ENCODE results near the gene CXCL9.
"Not testable (repeated sequence)": the region's sequence is repeated elsewhere in the genome, so short reads cannot be mapped to it uniquely, and the experiment has no call there.

Gene CXCL9

DNA sequence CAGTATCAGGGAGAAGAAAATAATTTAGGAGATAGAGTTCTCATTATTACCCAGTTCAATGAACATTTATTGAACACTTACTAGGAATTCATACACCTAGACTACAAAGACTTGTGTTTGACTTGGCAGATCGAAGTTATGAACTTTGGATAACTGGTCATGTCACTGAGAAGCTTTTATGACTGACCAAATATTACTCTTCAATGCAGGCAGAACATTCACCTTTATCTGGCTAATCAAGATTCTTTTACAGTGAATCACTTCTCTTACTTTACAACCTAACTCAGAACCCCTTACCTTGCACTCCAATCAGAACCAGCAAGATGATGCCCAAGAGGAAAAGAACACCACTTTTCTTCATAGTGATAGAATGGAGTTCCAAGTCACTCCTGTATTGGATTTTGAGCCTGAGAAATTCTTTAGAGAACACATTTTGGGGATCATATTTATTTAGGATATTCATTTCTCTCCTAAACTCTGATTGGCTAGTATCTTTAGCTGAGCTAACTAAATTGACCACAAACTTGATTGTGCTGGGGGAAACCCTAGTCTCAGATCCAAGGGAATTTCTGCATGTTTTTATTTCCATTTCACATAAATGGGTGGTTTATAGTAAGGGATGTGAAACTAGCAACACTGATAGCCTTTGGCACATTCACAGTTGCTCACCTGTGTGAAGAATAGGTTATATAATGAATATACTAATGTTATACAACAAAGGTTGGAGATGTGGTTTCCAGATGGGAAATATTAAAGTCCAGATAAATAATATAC, at the start of gene CXCL9:
Gene CXCL9 (minus strand): TSS at position 421 of the 774 bp plus-strand sequence. CDS start 60 bp downstream, at position 361.
- no peak for DNase-seq

- no peak for DNase-seq
Measured at GRCh38 chr4:76055421-76055820, 48.1 kb upstream of the CXCL9 start.

DNA sequence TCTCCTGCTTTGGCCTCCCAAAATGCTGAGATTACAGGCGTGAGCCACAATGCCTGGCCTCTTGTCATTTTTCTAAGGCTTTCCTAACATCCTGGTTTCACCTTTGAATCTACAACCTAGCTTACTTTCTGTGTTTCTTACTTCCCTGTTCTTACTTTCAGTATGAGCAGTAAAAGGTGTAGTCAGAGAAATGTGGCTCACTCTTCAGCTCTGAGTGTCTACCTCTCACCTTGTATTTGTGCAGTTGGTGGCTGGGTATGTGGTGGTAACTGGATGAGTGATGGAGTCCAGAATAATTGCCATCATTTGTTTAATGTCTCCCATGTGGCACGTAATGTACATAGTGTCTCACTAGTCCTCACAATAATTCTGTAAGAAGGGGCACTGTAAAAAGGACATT, 47.7 kb upstream of the CXCL9 start:
- DNase-seq: no peak

DNA sequence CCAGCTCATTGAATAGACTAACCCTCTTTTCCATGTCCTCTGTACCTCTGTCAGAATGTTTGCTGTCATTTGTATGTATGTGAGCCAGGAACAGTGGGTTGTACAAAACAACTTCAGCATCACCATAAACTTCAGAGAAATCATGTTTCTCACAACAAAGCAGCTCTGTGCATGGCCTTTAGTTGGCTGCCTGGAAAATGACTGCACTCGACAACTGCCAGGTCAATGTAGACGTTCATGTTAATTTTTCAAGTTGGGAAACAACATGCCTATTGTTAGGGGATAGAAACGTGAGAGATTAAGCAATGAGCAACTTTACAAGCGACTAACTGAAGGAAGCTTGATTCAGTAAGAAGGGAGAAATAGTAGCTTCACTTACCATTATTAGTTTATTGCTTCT, 46.4 kb upstream of the CXCL9 start:
- no peak for DNase-seq

DNA sequence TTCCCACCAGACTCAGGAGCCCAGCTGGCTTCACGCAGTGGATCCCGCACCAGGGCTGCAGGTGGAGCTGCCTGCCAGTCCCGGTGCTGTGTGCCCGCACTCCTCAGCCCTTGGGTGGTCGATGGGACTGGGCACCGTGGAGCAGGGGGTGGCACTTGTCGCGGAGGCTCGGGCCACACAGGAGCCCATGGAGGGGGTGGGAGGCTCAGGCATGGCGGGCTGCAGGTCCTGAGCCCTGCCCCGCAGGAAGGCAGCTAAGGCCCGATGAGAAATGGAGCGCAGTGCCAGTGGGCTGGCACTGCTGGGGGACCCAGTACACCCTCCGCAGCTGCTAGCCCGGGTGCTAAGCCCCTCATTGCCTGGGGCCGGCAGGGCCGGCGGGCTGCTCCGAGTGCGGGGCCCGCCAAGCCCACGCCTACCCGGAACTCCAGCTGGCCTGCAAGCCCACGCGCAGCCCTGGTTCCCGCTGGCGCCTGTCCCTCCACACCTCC, 43.3 kb upstream of the CXCL9 start:
- not testable (repeated sequence) for DNase-seq

GRCh38 chr4:76049860-76050416, 42.6 kb upstream of the CXCL9 start:
- not testable (repeated sequence) for DNase-seq

GRCh38 chr4:76044686-76045085, 37.4 kb upstream of the CXCL9 start:
- DNase-seq: not testable (repeated sequence)

- not testable (repeated sequence) for DNase-seq
Measured at GRCh38 chr4:76043306-76043705, 36.0 kb upstream of the CXCL9 start.

DNA sequence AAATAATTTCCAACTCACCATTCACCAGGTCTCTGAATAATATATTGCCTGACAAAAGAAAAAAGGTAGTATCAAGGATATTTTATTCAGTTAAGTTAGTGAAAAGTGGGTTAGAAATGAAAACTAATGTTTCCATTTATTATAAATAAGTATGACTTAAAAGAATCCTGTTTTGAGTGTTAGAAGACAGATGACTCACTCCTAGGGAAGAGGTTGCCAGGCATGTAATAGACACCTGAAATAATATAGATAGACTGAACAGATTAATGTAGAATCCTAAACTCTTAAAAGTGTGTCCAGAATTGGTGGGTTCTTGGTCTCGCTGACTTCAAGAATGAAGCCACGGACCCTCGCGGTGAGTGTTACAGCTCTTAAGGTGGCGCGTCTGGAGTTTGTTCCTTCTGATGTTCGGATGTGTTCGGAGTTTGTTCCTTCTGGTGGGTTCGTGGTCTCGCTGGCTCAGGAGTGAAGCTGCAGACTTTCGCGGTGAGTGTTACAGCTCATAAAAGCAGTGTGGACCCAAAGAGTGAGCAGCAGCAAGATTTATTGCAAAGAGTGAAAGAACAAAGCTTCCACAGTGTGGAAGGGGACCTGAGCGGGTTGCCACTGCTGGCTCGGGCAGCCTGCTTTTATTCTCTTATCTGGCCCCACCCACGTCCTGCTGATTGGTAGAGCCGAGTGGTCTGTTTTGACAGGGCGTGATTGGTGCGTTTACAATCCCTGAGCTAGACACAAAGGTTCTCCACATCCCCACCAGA, 35.1 kb upstream of the CXCL9 start:
- DNase-seq: not testable (repeated sequence)

DNA sequence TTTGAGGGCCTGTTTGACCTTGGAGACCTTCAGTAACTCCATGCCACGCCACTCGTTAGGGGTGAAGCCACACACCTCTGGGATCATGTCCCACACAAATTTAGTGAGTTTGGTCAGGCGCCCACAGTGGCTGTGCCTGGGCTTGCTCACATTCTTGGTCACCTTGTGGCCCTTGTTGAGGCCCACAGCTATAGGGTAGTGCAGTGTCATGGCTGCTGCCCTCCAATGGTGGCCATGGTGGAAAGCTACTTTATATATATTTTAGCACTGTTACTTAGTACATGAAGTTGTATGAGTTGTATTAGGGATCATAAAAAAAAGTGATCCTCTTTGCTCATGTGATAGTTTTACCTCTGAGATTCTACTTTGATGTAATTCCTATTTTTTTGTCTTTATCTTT, 29.5 kb upstream of the CXCL9 start:
- no peak for DNase-seq

DNA sequence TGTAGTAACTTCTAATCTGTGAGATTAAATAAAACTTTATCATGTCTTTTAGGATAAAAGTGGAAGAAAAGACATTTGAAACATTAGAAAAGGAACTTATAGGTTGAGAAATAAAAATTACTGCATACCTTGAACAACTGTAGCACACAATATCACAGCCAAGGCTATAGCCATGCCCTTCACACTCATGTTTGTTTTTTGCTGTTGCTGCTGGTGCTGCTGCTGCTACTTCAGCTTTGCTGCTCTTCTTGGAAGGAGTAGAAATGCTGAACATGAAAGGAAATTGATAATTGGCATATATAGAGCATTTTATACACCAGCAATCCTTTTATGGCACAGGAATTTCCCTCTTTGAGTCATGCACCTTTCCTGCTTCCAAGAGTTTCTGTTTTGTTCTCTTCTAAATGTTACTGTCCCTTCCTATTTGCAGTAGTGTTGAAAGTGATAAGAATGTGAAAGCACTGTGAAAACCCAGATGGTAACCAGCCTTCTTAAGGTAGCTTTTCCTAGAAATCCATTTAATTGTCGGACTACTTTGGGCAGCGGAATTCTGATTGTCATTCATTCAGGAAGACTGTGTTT, 28.6 kb upstream of the CXCL9 start, which contains the start of gene CXCL11:
Gene CXCL11 (minus strand): TSS at position 272 of the 582 bp plus-strand sequence. CDS start 83 bp downstream, at position 189.
- DNase-seq: no peak

DNA sequence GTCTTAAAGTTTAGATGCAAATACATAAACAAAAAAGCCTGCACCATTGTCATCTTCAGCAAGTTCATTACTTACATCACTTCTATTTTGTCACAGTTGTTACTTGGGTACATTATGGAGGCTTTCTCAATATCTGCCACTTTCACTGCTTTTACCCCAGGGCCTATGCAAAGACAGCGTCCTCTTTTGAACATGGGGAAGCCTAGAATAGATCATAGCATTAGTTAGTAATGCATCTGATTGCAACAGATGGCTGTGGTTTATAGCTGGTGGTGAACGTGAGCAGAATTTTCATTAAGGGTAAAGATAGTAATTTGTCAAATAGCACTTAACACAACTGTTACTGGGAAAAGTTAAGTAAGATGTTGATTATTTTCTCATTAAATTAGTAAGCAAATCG, 27.8 kb upstream of the CXCL9 start:
- no peak for DNase-seq

GRCh38 chr4:76029300-76029699, 22.0 kb upstream of the CXCL9 start:
- DNase-seq: no peak

DNA sequence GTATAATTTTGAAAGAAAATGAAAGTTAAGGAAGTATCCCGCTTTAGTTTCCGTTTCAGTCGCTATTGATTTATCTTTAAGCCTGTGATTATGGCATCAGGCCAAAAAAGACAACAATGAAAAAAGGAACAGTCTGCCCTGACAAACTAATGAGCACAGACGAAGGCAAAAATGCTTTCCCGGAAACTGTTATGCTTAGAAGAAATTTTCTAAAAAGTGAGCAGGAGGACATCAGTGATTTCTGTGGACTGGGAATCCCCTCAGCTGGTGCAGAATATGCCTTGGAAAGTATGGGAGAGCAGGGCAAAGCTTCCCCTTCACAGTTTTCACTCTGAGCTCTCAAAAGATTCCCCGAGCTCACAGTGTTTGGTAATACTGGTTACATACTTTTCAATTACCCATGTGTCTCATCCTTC, 21.0 kb upstream of the CXCL9 start:
- no peak for DNase-seq

DNA sequence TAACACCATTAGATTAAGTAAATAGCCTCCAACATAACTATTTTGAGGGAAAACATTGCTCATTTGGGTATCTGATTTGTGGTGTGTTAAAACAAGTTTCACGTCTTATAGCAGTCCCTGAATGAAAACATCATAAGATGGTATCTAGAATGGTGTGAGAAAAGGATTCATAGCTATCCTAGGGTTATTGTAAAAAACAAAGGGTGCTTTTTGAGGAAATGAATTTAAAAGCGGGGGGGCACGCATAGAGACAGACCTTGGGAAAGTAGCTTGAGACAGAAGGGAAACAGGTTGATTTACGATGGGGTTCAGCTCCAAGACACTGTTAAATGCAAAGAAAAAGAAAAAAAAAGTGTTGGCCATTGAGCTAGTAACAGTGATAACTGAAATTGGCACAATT, 16.8 kb upstream of the CXCL9 start:
- DNase-seq: no peak

DNA sequence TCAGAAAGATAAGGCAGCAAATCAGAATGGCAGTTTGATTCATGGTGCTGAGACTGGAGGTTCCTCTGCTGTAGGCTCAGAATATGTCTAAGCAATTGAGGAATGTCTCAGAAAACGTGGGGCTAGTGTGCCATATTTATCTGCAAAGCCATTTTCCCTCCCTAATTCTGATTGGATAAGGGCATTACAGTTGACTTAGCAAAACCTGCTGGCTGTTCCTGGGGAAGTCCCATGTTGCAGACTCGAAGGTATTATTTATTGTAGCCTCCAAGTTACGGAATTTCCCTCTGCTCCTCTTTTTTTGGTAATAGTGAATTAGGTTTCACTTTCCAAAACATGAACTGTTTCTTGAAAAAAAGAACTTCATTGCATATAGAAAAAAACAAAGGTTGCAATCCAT, 16.1 kb upstream of the CXCL9 start, which contains the start of gene CXCL10:
Gene CXCL10 (minus strand): TSS at position 109 of the 400 bp plus-strand sequence. CDS start 66 bp downstream, at position 43.
- no peak for DNase-seq

- no peak for DNase-seq
Measured at GRCh38 chr4:76022677-76023076, 15.4 kb upstream of the CXCL9 start.

GRCh38 chr4:76022031-76022430, 14.7 kb upstream of the CXCL9 start:
- DNase-seq: no peak

GRCh38 chr4:76017056-76017686, 9.9 kb upstream of the CXCL9 start:
- no peak for DNase-seq

GRCh38 chr4:76016393-76016792, 9.1 kb upstream of the CXCL9 start:
- DNase-seq: no peak

- DNase-seq: no peak
Measured at GRCh38 chr4:76013540-76013939, 6.2 kb upstream of the CXCL9 start.

DNA sequence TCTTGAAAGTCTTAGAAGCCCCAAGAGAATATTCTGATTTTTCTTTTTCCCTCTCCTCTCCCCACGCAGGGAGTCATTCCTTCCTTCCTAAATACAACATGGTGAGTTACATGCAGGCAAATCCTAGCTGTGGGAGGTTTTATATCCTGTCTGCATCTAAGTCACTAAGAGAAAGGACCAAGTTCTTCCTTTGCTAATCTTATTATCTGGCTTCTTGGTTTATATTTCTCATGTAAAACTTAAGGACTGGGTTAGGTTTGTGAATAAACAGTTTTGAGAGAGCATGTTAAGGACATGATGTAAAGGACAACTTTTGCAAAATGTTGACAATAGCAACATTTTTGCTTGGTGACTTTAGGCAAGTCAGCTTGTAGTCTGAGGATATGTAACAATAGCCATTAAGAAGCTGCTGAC, 5.1 kb upstream of the CXCL9 start:
- DNase-seq: no peak
